GM18508 (cell line): Measurements from ENCODE around the gene PSEN1.

Source experiments
- ATAC-seq: cut with Tn5 transposase; IDR thresholded peaks from one replicate; pipeline ENCODE4 v1.9.1; 2021; ENCODE audit warnings: moderate number of reproducible peaks; ENCODE audit not compliant: insufficient read depth, unreplicated experiment

PSEN1 gene

GRCh38 chr14:73250781-73251500, 114.6 kb downstream of the PSEN1 start:
- ATAC-seq: no peak

GRCh38 chr14:73251516-73252215, 115.4 kb downstream of the PSEN1 start:
- no peak for ATAC-seq

- ATAC-seq: no peak
Measured at GRCh38 chr14:73252491-73253322, 116.4 kb downstream of the PSEN1 start.

- no peak for ATAC-seq
Measured at GRCh38 chr14:73253323-73253610, 117.0 kb downstream of the PSEN1 start.

- no peak for ATAC-seq
Measured at GRCh38 chr14:73253721-73254120, 117.4 kb downstream of the PSEN1 start.

- no peak for ATAC-seq
Measured at GRCh38 chr14:73254247-73255004, 118.1 kb downstream of the PSEN1 start.

GRCh38 chr14:73255005-73255400, 118.7 kb downstream of the PSEN1 start:
- no peak for ATAC-seq

- ATAC-seq: no peak
Measured at GRCh38 chr14:73255693-73256225, 119.5 kb downstream of the PSEN1 start.

- no peak for ATAC-seq
Measured at GRCh38 chr14:73258076-73258475, 121.8 kb downstream of the PSEN1 start.

- ATAC-seq: no peak
Measured at GRCh38 chr14:73258845-73259611, 122.7 kb downstream of the PSEN1 start.

- no peak for ATAC-seq
Measured at GRCh38 chr14:73259837-73260236, 123.5 kb downstream of the PSEN1 start.

- no peak for ATAC-seq
Measured at GRCh38 chr14:73260574-73260973, 124.3 kb downstream of the PSEN1 start.

GRCh38 chr14:73261075-73261474, 124.8 kb downstream of the PSEN1 start:
- ATAC-seq: no peak

- ATAC-seq: no peak
Measured at GRCh38 chr14:73261520-73262426, 125.5 kb downstream of the PSEN1 start.

- ATAC-seq: no peak
Measured at GRCh38 chr14:73262427-73263183, 126.3 kb downstream of the PSEN1 start.

GRCh38 chr14:73263606-73264005, 127.3 kb downstream of the PSEN1 start:
- ATAC-seq: no peak

- no peak for ATAC-seq
Measured at GRCh38 chr14:73264080-73264884, 128.0 kb downstream of the PSEN1 start.
